Endothelial cell of umbilical vein (primary cell): ENCODE measurements around the gene TMEM184B. TPM values are rescaled to one million over a fixed set of nuclear protein-coding genes. Genes with fewer than 3 reads are reported as not detected.

ENCODE experiments used
- BruUV-seq: library from RNA; stranded (reverse); fragments of 400-500 nt; replicated peaks from 2 replicates; lab custom pipeline; 2021; lab: Mats Ljungman, UMichigan
- CTCF ChIA-PET: fragments of 300-600, 350-600 bp; sonication (Branson Sonifier 250); formaldehyde crosslinking; loops from one replicate; lab custom pipeline; 2021; ENCODE audit warnings: antibody characterized with exemption, inconsistent platforms; lab: Charles Lee
- POLR2A ChIA-PET: fragments of 300-600, 350-600 bp; sonication (Branson Sonifier 250); formaldehyde crosslinking; loops from one replicate; lab custom pipeline; 2021; ENCODE audit warnings: antibody characterized with exemption, inconsistent platforms; lab: Charles Lee
- DNase-seq: peaks from one replicate; pipeline ENCODE4 v3.0.0-alpha.2; 2011; ENCODE audit warnings: low read depth, low spot score
- FAIRE-seq: peaks from 2 replicates; lab custom pipeline; 2011; peaks lifted over from hg19 to GRCh38; lab: Jason Lieb, UNC
- H2AFZ ChIP-seq: 2 replicates; pipeline ENCODE4 v1.6.0; 2012; ENCODE audit warnings: low read depth, low read length, control low read depth, inconsistent platforms
- H3K27ac ChIP-seq: 2 replicates; pipeline ENCODE4 v1.5.1; 2011; ENCODE audit warnings: low read depth, mild to moderate bottlenecking, control low read depth, low read length, moderate library complexity; ENCODE audit not compliant: insufficient read depth
- H3K27me3 ChIP-seq, 2 experiments: 2 replicates each; pipeline versions ENCODE4 v1.6.0 to v1.6.1; 2011; ENCODE audit warnings: low read length in 2 of 2, mixed read lengths in 1 of 2; ENCODE audit not compliant: control insufficient read depth in 2 of 2, insufficient read depth in 2 of 2
- H3K36me3 ChIP-seq, 2 experiments: 2 replicates in 1 of 2; 3 replicates in 1 of 2; pipeline ENCODE4 v1.5.1; 2011; ENCODE audit warnings: low read length in 2 of 2, mild to moderate bottlenecking in 1 of 2, moderate library complexity in 1 of 2; ENCODE audit not compliant: control insufficient read depth in 2 of 2, insufficient read depth in 2 of 2; ENCODE audit errors: extremely low read depth in 1 of 2
- H3K4me1 ChIP-seq: 3 replicates; pipeline ENCODE4 v1.5.1; 2011; ENCODE audit warnings: mild to moderate bottlenecking, low read length; ENCODE audit not compliant: control insufficient read depth, insufficient read depth; ENCODE audit errors: extremely low read depth
- H3K4me2 ChIP-seq: 2 replicates; pipeline ENCODE4 v1.6.1; 2011; ENCODE audit warnings: low read length, control low read depth, mixed read lengths; ENCODE audit not compliant: insufficient read depth
- H3K4me3 ChIP-seq, 3 experiments: fragments of 200-600 bp in 1 of 3; sonication (generic), shearing (Covaris generic) in 1 of 3; replicated peaks in 1 of 3; 2 replicates each; pipeline ENCODE4 v1.5.1; 2011 to 2016; ENCODE audit warnings: control low read depth in 3 of 3, low read length in 3 of 3, mild to moderate bottlenecking in 2 of 3, inconsistent platforms in 1 of 3, low read depth in 1 of 3, moderate library complexity in 1 of 3; ENCODE audit not compliant: insufficient read depth in 1 of 3
- H3K79me2 ChIP-seq: 2 replicates; pipeline ENCODE4 v1.6.0; 2012; ENCODE audit warnings: low read length, inconsistent platforms; ENCODE audit not compliant: control insufficient read depth, insufficient read depth
- H3K9ac ChIP-seq: replicated peaks from 2 replicates; pipeline ENCODE3; 2011; ENCODE audit warnings: low read length, control low read depth; ENCODE audit not compliant: insufficient read depth; ENCODE audit errors: extremely low read depth
- H3K9me1 ChIP-seq: replicated peaks from 3 replicates; pipeline ENCODE4 v1.6.0; 2011; ENCODE audit warnings: mild to moderate bottlenecking, low read length; ENCODE audit not compliant: control insufficient read depth, insufficient read depth; ENCODE audit errors: extremely low read depth
- H3K9me3 ChIP-seq: replicated peaks from 2 replicates; pipeline ENCODE4 v1.5.1; 2012; ENCODE audit warnings: low read length, inconsistent platforms; ENCODE audit not compliant: control insufficient read depth, insufficient read depth
- H4K20me1 ChIP-seq: replicated peaks from 2 replicates; pipeline ENCODE3; 2011; ENCODE audit warnings: mild to moderate bottlenecking, low read length; ENCODE audit not compliant: control insufficient read depth, insufficient read depth; ENCODE audit errors: extremely low read depth
- CTCF ChIP-seq, 2 donors: IDR thresholded peaks; 1 replicate in 1 of 2; 2 replicates in 1 of 2; pipeline ENCODE4 v1.5.1; 2011; ENCODE audit warnings: low read length in 2 of 2, mild to moderate bottlenecking in 2 of 2, moderate library complexity in 2 of 2, control low read depth in 1 of 2, inconsistent platforms in 1 of 2, low read depth in 1 of 2; ENCODE audit not compliant: insufficient read depth in 1 of 2; ENCODE audit errors: extremely low read depth in 1 of 2
- EZH2 ChIP-seq: IDR thresholded peaks from 2 replicates; pipeline ENCODE4 v1.6.1; 2012; ENCODE audit warnings: borderline replicate concordance, low read depth, mild to moderate bottlenecking, moderate library complexity, low read length, inconsistent platforms; ENCODE audit not compliant: severe bottlenecking
- FOS ChIP-seq: IDR thresholded peaks from 2 replicates; pipeline ENCODE4 v1.6.1; 2011; ENCODE audit warnings: mild to moderate bottlenecking, low read length, moderate library complexity, borderline replicate concordance; ENCODE audit not compliant: insufficient read depth
- GATA2 ChIP-seq: IDR thresholded peaks from 2 replicates; pipeline ENCODE4 v1.7.0; 2011; ENCODE audit warnings: low read depth, mild to moderate bottlenecking, moderate library complexity, mixed read lengths, low read length; ENCODE audit not compliant: insufficient read length, insufficient read depth
- JUN ChIP-seq: IDR thresholded peaks from 2 replicates; pipeline ENCODE4 v1.6.1; 2011; ENCODE audit warnings: borderline replicate concordance, low read depth; ENCODE audit not compliant: insufficient read length, insufficient read depth
- MAX ChIP-seq: IDR thresholded peaks from 2 replicates; pipeline ENCODE4 v1.6.1; 2011; ENCODE audit not compliant: insufficient read depth, insufficient read length
- MYC ChIP-seq: IDR thresholded peaks from one replicate; pipeline ENCODE4 v1.6.1; 2011; ENCODE audit warnings: mild to moderate bottlenecking, low read depth, low read length
- POLR2A ChIP-seq: IDR thresholded peaks from 2 replicates; pipeline ENCODE4 v1.6.1; 2012; ENCODE audit warnings: low read depth, mild to moderate bottlenecking, control low read depth, low read length
- POLR2AphosphoS5 ChIP-seq: IDR thresholded peaks from 2 replicates; pipeline ENCODE4 v1.6.1; 2012; ENCODE audit warnings: low read depth, mild to moderate bottlenecking, control low read depth, low read length, moderate library complexity; ENCODE audit not compliant: insufficient read depth
- dilution Hi-C: fragments of 300-500 bp; cut with MboI; formaldehyde crosslinking; loops from one replicate; pipeline ENCODE4 v1.15.0; 2019; ENCODE audit warnings: low sequenced_read_pairs; ENCODE audit not compliant: extremely low pct_ligation_motif_present
- intact Hi-C: fragments of 100-400 bp; cut with micrococcal nuclease; formaldehyde crosslinking; loops from one replicate; pipeline ENCODE4 v1.10.0; 2022
- polyA plus RNA-seq, 4 experiments: library from polyadenylated mRNA; depleted of rRNA in 3 of 4; stranded (reverse) in 3 of 4; unstranded in 1 of 4; fragments of >200 nt; gene quantifications; 2 replicates each; pipeline versions ENCODE4 v1.2.1 to v1.2.3, GENCODE V29; 2011 to 2012; ENCODE audit warnings: missing spikeins in 1 of 4
- total RNA-seq: library from RNA; stranded (reverse); gene quantifications from 2 replicates; pipeline ENCODE4 v1.2.3, GENCODE V29; 2021

TMEM184B gene
- total and polyA plus RNA-seq, 2 donors (not counting 3 experiments of a cell fraction or from before 2014, with no cell fraction given): 72.5 to 96.6 TPM

DNA sequence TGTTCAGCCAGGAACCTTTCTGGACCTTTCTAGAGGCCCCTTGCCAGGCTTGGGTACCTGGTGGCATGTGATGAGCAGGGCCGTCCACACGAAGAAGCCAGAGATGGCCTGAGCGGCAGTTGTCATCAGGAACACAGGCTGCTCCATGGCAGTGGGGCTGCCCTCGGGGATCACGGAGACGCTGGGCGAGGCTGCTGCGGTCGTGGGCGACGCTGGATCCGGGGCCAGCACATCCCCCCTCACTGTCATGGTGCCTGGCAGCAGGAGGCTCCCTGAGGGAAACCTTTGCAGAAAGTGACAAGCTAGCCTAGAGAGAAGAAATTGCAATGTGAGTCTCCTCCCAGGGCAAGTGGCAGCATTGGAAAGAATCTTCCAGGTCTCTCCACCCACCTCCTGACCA, 25.1 kb downstream of the TMEM184B start:
- Histone ChIP-seq H3K9me3 (no peaks in the 10 kb centered on the region), H3K27ac (no peak overlapping the region), H2AFZ (no peak overlapping the region), H3K4me1 (no peaks in the 10 kb centered on the region), H3K27me3 (no peaks in the 10 kb centered on the region), H3K4me2 (no peak overlapping the region), H3K79me2 (peaks cover 45% of the 10 kb centered on the region), H3K9ac (no peak overlapping the region), H3K4me3 (no peak overlapping the region), H3K36me3 (peaks cover 5 to 44% of the 10 kb centered on the region in 2 experiments), H3K9me1 (no peaks in the 10 kb centered on the region), H4K20me1 (no peaks in the 10 kb centered on the region)
- no peak for FAIRE-seq
- no peak for TF ChIP-seq GATA2
- TF ChIP-seq CTCF (IDR thresholded peaks at IDR 0.05; ENCODE audit: extremely low read depth in 1 of 2, insufficient read depth in 1 of 2, low read depth in 1 of 2, low read length in 2 of 2): no peak
- no peak for TF ChIP-seq JUN
- no peak for TF ChIP-seq FOS
- no peak for TF ChIP-seq EZH2
- no peak for TF ChIP-seq POLR2A
- no peak for TF ChIP-seq MYC
- TF ChIP-seq POLR2AphosphoS5: no peak
- TF ChIP-seq MAX: no peak
- ChIA-PET CTCF (no interaction called here), POLR2A (no interaction called here)
- intact Hi-C loops (no loop called here), dilution Hi-C loops (no loop called here)
- no TSS peak for BruUV-seq
- no peak for DNase-seq
